Natural killer cell (primary cell): ENCODE data around the gene ZBTB40. TPM values are rescaled to one million over a fixed set of nuclear protein-coding genes. Genes with fewer than 3 reads are reported as not detected.

Source experiments
- ATAC-seq, 3 donors: fragments of 150-1000 bp in 2 of 3; fragments of 200-7000 bp in 1 of 3; cut with Tn5 transposase; 1 replicate in 1 of 3; 2 replicates in 2 of 3; pipeline ENCODE4 v1.10.0; 2021; ENCODE audit warnings: mild to moderate bottlenecking in 2 of 3, moderate library complexity in 2 of 3
- DNase-seq, 2 donors: peaks; one replicate each; pipeline versions ENCODE4 v3.0.0 to v3.0.0-alpha.2; 2013 to 2021; ENCODE audit warnings: mixed read lengths in 1 of 2
- H3K27ac ChIP-seq: one replicate; pipeline ENCODE4 v1.5.1; 2013; ENCODE audit warnings: mild to moderate bottlenecking, low read length
- H3K27me3 ChIP-seq: one replicate; pipeline ENCODE4 v1.6.1; 2013; ENCODE audit warnings: low read length; ENCODE audit not compliant: control insufficient read depth, insufficient read depth
- H3K36me3 ChIP-seq: one replicate; pipeline ENCODE4 v1.6.1; 2013; ENCODE audit warnings: low read length; ENCODE audit not compliant: control insufficient read depth, insufficient read depth
- H3K4me1 ChIP-seq: one replicate; pipeline ENCODE4 v1.6.1; 2013; ENCODE audit warnings: low read length; ENCODE audit not compliant: control insufficient read depth, insufficient read depth
- H3K4me3 ChIP-seq: one replicate; pipeline ENCODE4 v1.5.1; 2013; ENCODE audit warnings: low read length
- H3K9me3 ChIP-seq: one replicate; pipeline ENCODE4 v1.6.1; 2013; ENCODE audit warnings: low read length; ENCODE audit not compliant: control insufficient read depth, insufficient read depth
- H3K27ac Mint-ChIP-seq, 2 donors: one replicate each; pipeline ENCODE4 v1.8.0; 2022; ENCODE audit warnings: mild to moderate bottlenecking in 2 of 2, mixed read lengths in 2 of 2, moderate library complexity in 1 of 2
- H3K27me3 Mint-ChIP-seq, 2 donors: one replicate each; pipeline ENCODE4 v1.8.0; 2022; ENCODE audit warnings: low read depth in 2 of 2, mixed read lengths in 2 of 2
- H3K36me3 Mint-ChIP-seq: one replicate; pipeline ENCODE4 v1.8.0; 2022; ENCODE audit warnings: mixed read lengths
- H3K4me1 Mint-ChIP-seq, 2 donors: one replicate each; pipeline ENCODE4 v1.8.0; 2022; ENCODE audit warnings: mixed read lengths in 2 of 2
- H3K4me3 Mint-ChIP-seq: one replicate; pipeline ENCODE4 v1.8.0; 2022; ENCODE audit warnings: mild to moderate bottlenecking, moderate library complexity, mixed read lengths
- H3K9me3 Mint-ChIP-seq, 2 donors: one replicate each; pipeline ENCODE4 v1.8.0; 2022; ENCODE audit warnings: mixed read lengths in 2 of 2
- CTCF ChIP-seq: fragments of 200-600 bp; IDR thresholded peaks from one replicate; pipeline ENCODE4 v1.8.0; 2022; ENCODE audit warnings: antibody characterized with exemption
- WGBS: methylation state at CpG from one replicate; pipeline ENCODE4 v1.1.7; 2013; ENCODE audit warnings: missing lambda C conversion rate; ENCODE audit not compliant: insufficient coverage; 5-methylcytosine and 5-hydroxymethylcytosine counted together
- intact Hi-C: fragments of 100-400 bp; cut with micrococcal nuclease; formaldehyde crosslinking; loops from one replicate; pipeline ENCODE4 v1.14.2; 2022
- total RNA-seq, 4 donors: library from RNA; stranded (reverse); fragments of 120-200 nt in 1 of 4; gene quantifications; one replicate each; pipeline versions ENCODE4 v1.2.3 to v1.2.4, GENCODE V29; 2013 to 2022

ZBTB40 gene
- total RNA-seq, 3 donors from 2014 or later (not counting 1 experiment from before 2014, with no cell fraction given), result 32.9 to 37.6 (median 36.7) TPM

- DNase-seq (no peak), ATAC-seq (no peak)
- no peak for TF ChIP-seq CTCF
- H3K4me1 ChIP-seq, result no peaks in the 10 kb centered on the region
- Mint-ChIP-seq H3K27ac (peak overlapping the region in 1 of 2 donors; percentile 29), H3K27me3 (no peaks in the 10 kb centered on the region), H3K36me3 (peaks cover 15% of the 10 kb centered on the region), H3K4me3 (no peak overlapping the region), H3K4me1 (peaks cover 0 to 14% of the 10 kb centered on the region in 2 donors), H3K9me3 (no peaks in the 10 kb centered on the region)
- H3K27me3 ChIP-seq, result no peaks in the 10 kb centered on the region
- H3K4me3 ChIP-seq, result no peak overlapping the region
- no peak overlapping the region for H3K27ac ChIP-seq
- peaks cover 30% of the 10 kb centered on the region for H3K36me3 ChIP-seq
- intact Hi-C loops, result no loop called here
- WGBS, result 97% methylated on average over 6 of the region's 6 CpGs
- no peaks in the 10 kb centered on the region for H3K9me3 ChIP-seq
These were observed 43.4 kb downstream of the ZBTB40 start for GRCh38 chr1:22494943-22495579.

- 100% methylated on average over 7 of the region's 7 CpGs for WGBS
- Mint-ChIP-seq H3K4me1 (peaks cover 6 to 14% of the 10 kb centered on the region in 2 donors), H3K4me3 (no peak overlapping the region), H3K9me3 (no peaks in the 10 kb centered on the region), H3K27me3 (no peaks in the 10 kb centered on the region), H3K36me3 (peaks cover 15% of the 10 kb centered on the region), H3K27ac (no peak overlapping the region)
- DNase-seq (no peak), ATAC-seq (no peak)
- TF ChIP-seq CTCF, result no peak
- Histone ChIP-seq H3K27me3 (no peaks in the 10 kb centered on the region), H3K4me3 (no peak overlapping the region), H3K9me3 (no peaks in the 10 kb centered on the region), H3K27ac (no peak overlapping the region), H3K4me1 (no peaks in the 10 kb centered on the region), H3K36me3 (peaks cover 26% of the 10 kb centered on the region)
- intact Hi-C loops, result no loop called here
These were observed 45.0 kb downstream of the ZBTB40 start for GRCh38 chr1:22496536-22497160.

- Mint-ChIP-seq H3K4me1 (peaks cover 6 to 12% of the 10 kb centered on the region in 2 donors), H3K27me3 (no peaks in the 10 kb centered on the region), H3K4me3 (no peak overlapping the region), H3K9me3 (no peaks in the 10 kb centered on the region), H3K27ac (no peak overlapping the region), H3K36me3 (peaks cover 6% of the 10 kb centered on the region)
- Histone ChIP-seq H3K36me3 (peaks cover 19% of the 10 kb centered on the region), H3K4me3 (no peak overlapping the region), H3K4me1 (no peaks in the 10 kb centered on the region), H3K9me3 (no peaks in the 10 kb centered on the region), H3K27me3 (no peaks in the 10 kb centered on the region), H3K27ac (no peak overlapping the region)
- DNase-seq (no peak), ATAC-seq (no peak)
- no peak for TF ChIP-seq CTCF
- WGBS, result 69% methylated on average over 2 of the region's 2 CpGs
- intact Hi-C loops, result no loop called here
These were observed 46.8 kb downstream of the ZBTB40 start for GRCh38 chr1:22498463-22498862.
